ENCODE results near the gene OR52E1. TPM values are rescaled to one million over a fixed set of nuclear protein-coding genes. Genes with fewer than 3 reads are reported as not detected.
"Not testable (repeated sequence)": the region's sequence is repeated elsewhere in the genome, so short reads cannot be mapped to it uniquely, and the experiment has no call there.

OR52E1 gene
- total RNA-seq, 4 donors from 2014 or later = not detected

DNA sequence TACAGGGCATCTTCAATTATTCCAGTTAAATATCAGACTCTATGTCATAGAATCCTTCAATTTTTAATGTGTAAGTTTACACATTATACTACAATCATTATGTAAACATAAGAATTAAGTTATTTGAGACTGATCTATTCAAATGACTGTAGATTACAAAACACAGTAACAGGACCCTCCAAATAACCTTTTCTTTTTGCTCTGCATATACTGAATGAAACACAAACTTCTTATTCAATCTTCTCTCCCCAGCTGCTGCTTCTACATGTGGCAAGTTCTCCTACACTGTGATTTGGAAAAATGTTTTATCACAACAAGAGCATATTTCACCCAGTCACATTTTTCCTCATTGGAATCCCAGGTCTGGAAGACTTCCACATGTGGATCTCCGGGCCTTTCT, 23.1 kb upstream of the OR52E1 start, which contains the start of gene OR52J3:
Gene OR52J3 (plus strand): TSS at position 301 of the 400 bp plus-strand sequence. CDS start 0 bp downstream, at position 301.
- WGBS, 2 donors (ENCODE audit: low coverage in 1 of 2) = 58 to 60% methylated on average over 1 of the region's 1 CpG
- no peak for DNase-seq
- Histone ChIP-seq H3K4me1 (no peaks in the 10 kb centered on the region), H3K27me3 (no peaks in the 10 kb centered on the region), H3K36me3 (no peaks in the 10 kb centered on the region), H3K4me3 (no peak within 1 kb of the TSS), H3K27ac (no peak within 1 kb of the TSS), H3K9me3 (no peaks in the 10 kb centered on the region)
- in situ Hi-C loops (cut with MboI; ENCODE audit: low pct_ligation_motif_present in 1 of 4, low pct_unique_long_range_greater_than_20kb in 1 of 4, low sequenced_read_pairs in 3 of 4) = no loop called here
- intact Hi-C loops (cut with DNase I; ENCODE audit: low total_unique reads) = no loop called here
- TF ChIP-seq POLR2A (IDR thresholded peaks at IDR 0.05) (no peak), POLR2AphosphoS5 (IDR thresholded peaks at IDR 0.05) (no peak), EP300 (IDR thresholded peaks at IDR 0.05; ENCODE audit: low read depth) (no peak)
- TF ChIP-seq, protein P1, sequence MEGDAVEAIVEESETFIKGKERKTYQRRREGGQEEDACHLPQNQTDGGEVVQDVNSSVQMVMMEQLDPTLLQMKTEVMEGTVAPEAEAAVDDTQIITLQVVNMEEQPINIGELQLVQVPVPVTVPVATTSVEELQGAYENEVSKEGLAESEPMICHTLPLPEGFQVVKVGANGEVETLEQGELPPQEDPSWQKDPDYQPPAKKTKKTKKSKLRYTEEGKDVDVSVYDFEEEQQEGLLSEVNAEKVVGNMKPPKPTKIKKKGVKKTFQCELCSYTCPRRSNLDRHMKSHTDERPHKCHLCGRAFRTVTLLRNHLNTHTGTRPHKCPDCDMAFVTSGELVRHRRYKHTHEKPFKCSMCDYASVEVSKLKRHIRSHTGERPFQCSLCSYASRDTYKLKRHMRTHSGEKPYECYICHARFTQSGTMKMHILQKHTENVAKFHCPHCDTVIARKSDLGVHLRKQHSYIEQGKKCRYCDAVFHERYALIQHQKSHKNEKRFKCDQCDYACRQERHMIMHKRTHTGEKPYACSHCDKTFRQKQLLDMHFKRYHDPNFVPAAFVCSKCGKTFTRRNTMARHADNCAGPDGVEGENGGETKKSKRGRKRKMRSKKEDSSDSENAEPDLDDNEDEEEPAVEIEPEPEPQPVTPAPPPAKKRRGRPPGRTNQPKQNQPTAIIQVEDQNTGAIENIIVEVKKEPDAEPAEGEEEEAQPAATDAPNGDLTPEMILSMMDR (IDR thresholded peaks at IDR 0.05) = no peak

GRCh38 chr11:5046754-5047330, 22.5 kb upstream of the OR52E1 start:
- no peaks in the 10 kb centered on the region for H3K36me3 ChIP-seq
- in situ Hi-C loops (cut with MboI; ENCODE audit: low pct_ligation_motif_present in 1 of 4, low pct_unique_long_range_greater_than_20kb in 1 of 4, low sequenced_read_pairs in 3 of 4) (no loop called here), intact Hi-C loops (cut with DNase I; ENCODE audit: low total_unique reads) (no loop called here)
- H3K27ac ChIP-seq = no peak overlapping the region
- TF ChIP-seq POLR2A (IDR thresholded peaks at IDR 0.05) = no peak
- TF ChIP-seq, protein P1 (IDR thresholded peaks at IDR 0.05) = no peak
- TF ChIP-seq POLR2AphosphoS5 (IDR thresholded peaks at IDR 0.05) = no peak
- TF ChIP-seq EP300 (IDR thresholded peaks at IDR 0.05; ENCODE audit: low read depth) = no peak
- WGBS, 2 donors (ENCODE audit: low coverage in 1 of 2) = 81% methylated on average over 11 to 15 of the region's 15 CpGs
- no peaks in the 10 kb centered on the region for H3K4me1 ChIP-seq
- DNase-seq = no peak
- no peaks in the 10 kb centered on the region for H3K27me3 ChIP-seq
- H3K4me3 ChIP-seq = no peak overlapping the region
- H3K9me3 ChIP-seq = no peaks in the 10 kb centered on the region

- intact Hi-C loops (cut with DNase I; ENCODE audit: low total_unique reads); in situ Hi-C loops (cut with MboI; ENCODE audit: low pct_ligation_motif_present in 1 of 4, low pct_unique_long_range_greater_than_20kb in 1 of 4, low sequenced_read_pairs in 3 of 4): not testable (repeated sequence)
- 60 to 77% methylated on average over 4 to 5 of the region's 5 CpGs for WGBS, 2 donors (ENCODE audit: low coverage in 1 of 2)
These were observed 10.7 kb upstream of the OR52E1 start for GRCh38 chr11:5058679-5059078.

DNA sequence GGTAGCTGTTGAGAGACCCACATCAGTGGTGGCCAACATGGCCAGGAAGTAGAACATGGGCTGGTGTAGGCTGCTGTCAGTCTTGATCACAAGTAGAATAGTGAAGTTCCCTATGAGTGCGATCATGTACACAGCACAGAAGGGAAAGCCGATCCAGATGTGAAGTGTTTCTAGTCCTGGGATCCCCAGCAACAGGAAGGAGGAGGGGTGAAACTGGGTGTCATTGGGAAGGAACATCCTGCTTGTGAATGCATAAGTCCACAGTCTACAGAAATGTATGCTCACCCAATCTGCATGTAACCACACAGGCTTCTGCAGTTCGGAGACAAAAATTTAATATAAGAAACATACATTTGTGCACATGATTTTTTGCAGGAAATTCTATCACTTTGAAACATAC, 10.0 kb upstream of the OR52E1 start, which contains the start of gene OR52E2:
Gene OR52E2 (minus strand): TSS at position 237 of the 400 bp plus-strand sequence. CDS start 0 bp downstream, at position 237.
- H3K27ac ChIP-seq = no peak within 1 kb of the TSS
- no peaks in the 10 kb centered on the region for H3K9me3 ChIP-seq
- H3K27me3 ChIP-seq = no peaks in the 10 kb centered on the region
- TF ChIP-seq, protein P1 (IDR thresholded peaks at IDR 0.05) = no peak
- TF ChIP-seq POLR2A (IDR thresholded peaks at IDR 0.05) (no peak), POLR2AphosphoS5 (IDR thresholded peaks at IDR 0.05) (no peak), EP300 (IDR thresholded peaks at IDR 0.05; ENCODE audit: low read depth) (no peak)
- no peaks in the 10 kb centered on the region for H3K4me1 ChIP-seq
- DNase-seq = no peak
- in situ Hi-C loops (cut with MboI; ENCODE audit: low pct_ligation_motif_present in 1 of 4, low pct_unique_long_range_greater_than_20kb in 1 of 4, low sequenced_read_pairs in 3 of 4) (no loop called here), intact Hi-C loops (cut with DNase I; ENCODE audit: low total_unique reads) (no loop called here)
- no peak within 1 kb of the TSS for H3K4me3 ChIP-seq
- no peaks in the 10 kb centered on the region for H3K36me3 ChIP-seq
- 87 to 91% methylated on average over 3 of the region's 3 CpGs for WGBS, 2 donors (ENCODE audit: low coverage in 1 of 2)

More at GRCh38 chr11:5058679-5059078, 10.7 kb upstream of the OR52E1 start:
- not testable (repeated sequence) for H3K4me3 ChIP-seq, H3K4me1 ChIP-seq, H3K36me3 ChIP-seq, H3K9me3 ChIP-seq, H3K27me3 ChIP-seq, H3K27ac ChIP-seq, DNase-seq

- no peaks in the 10 kb centered on the region for H3K36me3 ChIP-seq
- H3K27ac ChIP-seq = no peak overlapping the region
- in situ Hi-C loops (cut with MboI; ENCODE audit: low pct_ligation_motif_present in 1 of 4, low pct_unique_long_range_greater_than_20kb in 1 of 4, low sequenced_read_pairs in 3 of 4) = no loop called here
- no peak for DNase-seq
- H3K4me3 ChIP-seq = no peak overlapping the region
- H3K9me3 ChIP-seq = no peaks in the 10 kb centered on the region
- intact Hi-C loops (cut with DNase I; ENCODE audit: low total_unique reads) = no loop called here
- TF ChIP-seq, protein P1 (IDR thresholded peaks at IDR 0.05) = no peak
- no peak for TF ChIP-seq POLR2A (IDR thresholded peaks at IDR 0.05)
- TF ChIP-seq POLR2AphosphoS5 (IDR thresholded peaks at IDR 0.05) = no peak
- no peak for TF ChIP-seq EP300 (IDR thresholded peaks at IDR 0.05; ENCODE audit: low read depth)
- H3K27me3 ChIP-seq = no peaks in the 10 kb centered on the region
- WGBS, 2 donors (ENCODE audit: low coverage in 1 of 2) = 13 to 18% methylated on average over 1 of the region's 1 CpG
- no peaks in the 10 kb centered on the region for H3K4me1 ChIP-seq
These were observed 4.3 kb upstream of the OR52E1 start for GRCh38 chr11:5065027-5065426.

Data from transverse colon (tissue), 4 donors.